NCI-H2107 (cell line): ENCODE data around the gene MYL10.

Source experiments
- DNase-seq: peaks from one replicate; lab custom pipeline; 2025; lab: John Stamatoyannopoulos, UW

Gene MYL10

GRCh38 chr7:101596898-101597297, 32.2 kb downstream of the MYL10 start:
- DNase-seq, result no peak

GRCh38 chr7:101595766-101596537, 33.1 kb downstream of the MYL10 start:
- no peak for DNase-seq

GRCh38 chr7:101595246-101595645, 33.9 kb downstream of the MYL10 start:
- no peak for DNase-seq

DNA sequence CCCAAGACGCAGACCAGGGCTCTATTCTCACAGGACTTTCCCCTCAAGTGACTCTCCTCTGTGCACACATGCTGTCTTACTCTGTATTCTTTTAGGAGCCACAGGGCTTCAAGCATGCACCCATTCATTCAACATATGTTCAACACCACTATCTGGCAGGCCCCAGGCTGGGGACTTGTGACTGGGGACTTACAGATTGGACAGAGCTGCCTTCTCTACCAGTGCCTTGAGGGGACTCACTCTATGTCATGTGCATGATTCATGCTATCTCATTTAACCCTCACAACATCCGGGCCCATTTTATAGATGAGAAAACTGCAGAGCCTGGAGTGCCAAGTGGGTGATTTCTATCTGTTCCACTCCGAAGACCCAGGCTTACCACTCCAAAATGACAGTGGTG, 34.3 kb downstream of the MYL10 start:
- no peak for DNase-seq

- no peak for DNase-seq
These were observed 35.5 kb downstream of the MYL10 start for GRCh38 chr7:101593556-101593955.

GRCh38 chr7:101591504-101591903, 37.6 kb downstream of the MYL10 start:
- DNase-seq, result no peak

- DNase-seq, result no peak
These were observed 38.2 kb downstream of the MYL10 start for GRCh38 chr7:101590663-101591435.

- DNase-seq, result no peak
These were observed 39.0 kb downstream of the MYL10 start for GRCh38 chr7:101589976-101590662.

- no peak for DNase-seq
These were observed 40.0 kb downstream of the MYL10 start for GRCh38 chr7:101589052-101589451.

GRCh38 chr7:101588131-101588935, 40.8 kb downstream of the MYL10 start:
- no peak for DNase-seq

DNA sequence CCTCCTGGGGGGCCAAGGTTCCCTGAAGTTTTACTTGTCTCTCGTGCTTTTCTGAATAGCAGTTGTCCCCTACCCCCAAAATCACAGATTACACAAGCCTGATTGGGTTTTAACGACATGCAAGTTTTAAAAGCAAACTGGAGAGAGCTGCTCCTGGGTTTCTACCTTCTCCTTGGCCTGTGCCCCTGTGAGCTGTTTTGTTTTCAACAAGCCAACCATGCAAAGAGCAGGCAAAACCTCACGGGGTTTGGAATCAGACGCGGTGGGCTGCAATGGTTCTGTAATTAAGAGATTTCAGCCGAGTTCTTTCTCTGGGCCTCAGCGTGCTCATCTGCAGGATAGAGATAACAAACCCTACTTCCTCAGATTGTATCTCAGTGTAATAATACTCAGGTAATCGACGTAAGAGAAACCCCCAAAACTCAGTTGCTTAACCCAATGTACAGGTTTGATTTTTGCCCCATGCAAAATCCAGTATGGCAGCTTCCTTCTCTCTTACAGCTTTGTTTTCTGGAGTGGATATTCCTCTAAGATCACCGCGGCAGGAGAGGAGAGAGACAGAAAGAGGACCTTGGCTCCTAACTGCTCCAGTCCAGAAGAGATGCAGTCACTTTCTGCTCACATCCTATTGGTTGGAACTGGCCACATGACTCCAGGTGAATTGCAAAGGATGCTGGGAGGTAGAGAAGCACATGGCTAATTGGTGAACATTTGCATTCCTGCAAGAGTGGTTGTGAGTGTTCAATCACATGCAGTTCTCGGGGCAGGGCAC, 42.0 kb downstream of the MYL10 start:
- DNase-seq, result no peak

DNA sequence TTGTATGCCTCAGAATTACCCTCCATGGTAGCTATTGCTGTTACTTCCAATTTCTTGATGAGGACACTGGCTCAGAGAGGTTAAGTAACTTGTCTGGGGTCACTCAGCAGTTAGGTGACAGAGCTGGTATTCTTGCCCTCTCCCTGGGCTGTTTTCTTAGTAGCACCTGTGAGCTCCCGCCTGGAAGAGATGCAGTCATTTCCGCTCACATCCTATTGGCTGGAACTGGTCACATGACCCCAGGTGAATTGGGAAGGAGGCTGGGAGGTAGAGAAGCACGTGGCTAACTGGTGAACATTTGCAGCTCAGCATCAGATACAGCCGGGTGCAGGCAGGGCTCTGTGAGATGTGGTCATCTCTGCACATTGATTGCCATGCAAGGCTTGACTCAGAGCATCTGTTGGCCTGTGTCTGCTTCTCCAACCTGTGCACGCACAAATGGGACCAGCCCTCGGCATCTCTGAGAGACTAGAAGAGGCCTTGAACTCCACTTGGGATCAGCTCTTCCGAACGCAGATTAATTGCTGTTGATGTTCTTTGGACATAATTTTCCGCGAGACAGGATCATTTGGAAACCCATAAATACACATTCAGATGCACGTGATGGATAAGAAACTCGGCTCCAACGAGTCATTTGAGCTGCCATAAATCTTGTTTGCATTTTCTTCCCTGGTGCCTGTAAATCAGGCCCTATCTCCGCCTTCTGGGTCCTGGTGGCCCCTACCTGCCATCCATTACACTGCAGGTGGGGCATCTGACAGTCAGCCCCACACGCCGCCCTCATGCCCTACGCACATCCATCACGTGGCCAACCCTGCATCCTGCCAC, 42.8 kb downstream of the MYL10 start:
- DNase-seq, result no peak

DNA sequence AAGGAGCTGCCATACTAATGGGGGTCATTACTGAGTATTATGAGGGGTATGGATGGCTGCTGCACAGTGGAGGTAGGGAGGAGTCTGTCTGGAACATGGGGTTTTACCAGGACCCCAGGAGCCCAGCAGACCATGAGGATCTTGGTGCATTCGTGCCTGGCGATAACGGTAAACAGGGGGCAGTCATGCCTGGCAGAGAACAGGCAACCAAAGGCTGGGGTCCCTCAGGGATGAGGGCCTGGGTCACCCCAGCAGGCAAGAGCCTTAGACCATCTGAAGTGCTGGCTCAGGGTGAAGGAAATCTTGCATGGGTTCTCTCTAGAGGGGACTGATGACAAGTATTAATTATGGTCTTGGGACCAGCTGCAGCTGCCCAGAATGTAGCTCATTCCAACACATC, 46.1 kb downstream of the MYL10 start:
- DNase-seq, result no peak

DNA sequence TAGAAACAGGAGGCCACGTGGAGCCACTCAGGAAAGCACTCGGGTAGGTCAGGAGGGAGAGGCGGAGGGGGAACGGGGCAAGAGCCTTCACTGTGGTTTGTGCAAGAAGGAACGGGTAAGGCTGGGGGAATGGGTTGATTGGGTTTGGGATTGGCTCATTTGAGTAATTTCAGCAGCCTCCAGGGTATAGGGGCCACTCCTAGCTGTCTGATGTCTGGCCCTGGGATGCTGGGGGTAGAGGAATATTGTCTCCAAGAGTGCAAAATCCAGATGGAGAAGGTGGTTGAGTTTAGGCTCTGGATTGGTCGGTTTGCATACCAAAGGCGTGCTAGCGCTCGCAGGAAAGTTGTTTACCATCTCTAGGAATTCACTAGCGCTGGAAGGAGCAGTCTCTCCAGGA, 47.2 kb downstream of the MYL10 start:
- DNase-seq, result no peak

GRCh38 chr7:101580596-101580995, 48.5 kb downstream of the MYL10 start:
- DNase-seq, result no peak

- no peak for DNase-seq
These were observed 50.5 kb downstream of the MYL10 start for GRCh38 chr7:101578552-101578951.

- DNase-seq, result no peak
These were observed 52.1 kb downstream of the MYL10 start for GRCh38 chr7:101576998-101577397.

GRCh38 chr7:101575721-101576120, 53.4 kb downstream of the MYL10 start:
- no peak for DNase-seq

- DNase-seq, result no peak
These were observed 53.9 kb downstream of the MYL10 start for GRCh38 chr7:101575168-101575567.

DNA sequence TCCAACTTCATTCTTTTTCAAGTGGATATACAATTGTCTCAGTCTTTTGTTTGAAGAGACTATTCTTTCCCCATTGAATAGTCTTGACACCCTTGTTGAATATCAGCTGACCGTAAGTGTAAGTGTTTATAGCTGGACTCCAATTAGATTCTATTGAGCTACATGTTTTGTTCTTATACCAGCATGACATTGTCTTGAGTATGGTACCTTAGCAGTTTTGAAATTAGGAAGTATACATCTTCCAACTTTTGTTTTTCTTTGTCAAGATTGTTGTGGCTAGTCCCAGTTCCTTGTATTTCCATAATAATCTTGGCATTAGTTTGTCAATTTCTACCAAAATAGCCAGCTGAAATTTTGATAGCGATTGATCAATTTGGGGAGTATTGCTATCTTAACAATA, 56.9 kb downstream of the MYL10 start:
- DNase-seq, result no peak
